Central memory CD4-positive, alpha-beta T cell (primary cell): Measurements from ENCODE around the gene NABP2.
"Not testable (repeated sequence)": the region's sequence is repeated elsewhere in the genome, so short reads cannot be mapped to it uniquely, and the experiment has no call there.

ENCODE experiments used
- DNase-seq: peaks from one replicate; pipeline ENCODE4 v3.0.0; 2022

The NABP2 gene

DNA sequence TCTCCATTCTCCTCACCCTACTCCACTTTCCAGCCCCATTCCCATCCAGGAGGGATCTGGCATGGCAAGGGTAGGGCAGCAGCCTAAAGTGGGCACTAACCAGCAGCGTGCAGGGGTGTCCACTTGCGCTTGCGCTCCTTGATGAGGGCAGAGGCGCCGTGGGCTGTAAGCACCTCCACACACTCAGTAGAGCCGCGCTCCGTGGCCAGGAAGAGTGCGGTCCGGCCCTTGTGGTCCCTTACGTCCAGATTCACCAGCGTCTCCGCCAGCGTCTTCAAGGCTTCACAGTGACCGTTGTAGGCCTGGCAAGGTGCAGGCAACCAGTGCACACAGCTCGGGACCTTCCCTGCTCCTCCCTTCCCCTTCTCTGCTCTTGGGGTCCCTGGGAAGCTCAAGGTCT is 23.8 kb downstream of the NABP2 start:
- DNase-seq: no peak

DNA sequence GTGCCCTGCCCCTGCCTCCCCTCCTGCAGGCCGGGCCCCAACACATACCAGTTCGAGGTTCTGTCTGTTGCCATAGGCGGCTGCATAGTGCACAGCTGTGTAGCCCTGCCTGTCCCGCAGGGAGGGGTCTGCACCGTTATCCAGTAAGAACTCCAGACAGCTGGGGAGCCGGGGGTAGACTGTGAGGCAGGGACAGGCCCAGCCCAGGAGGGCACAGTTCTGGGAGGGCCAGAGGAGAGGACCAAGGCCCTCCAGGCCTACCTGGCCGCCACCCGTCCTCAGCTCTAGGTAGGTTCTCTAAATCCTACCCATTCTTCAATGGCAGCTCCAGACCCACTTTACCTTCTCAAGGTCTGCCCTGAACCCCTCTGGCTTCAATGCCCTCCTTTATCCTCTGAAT is 24.6 kb downstream of the NABP2 start:
- DNase-seq: no peak

DNA sequence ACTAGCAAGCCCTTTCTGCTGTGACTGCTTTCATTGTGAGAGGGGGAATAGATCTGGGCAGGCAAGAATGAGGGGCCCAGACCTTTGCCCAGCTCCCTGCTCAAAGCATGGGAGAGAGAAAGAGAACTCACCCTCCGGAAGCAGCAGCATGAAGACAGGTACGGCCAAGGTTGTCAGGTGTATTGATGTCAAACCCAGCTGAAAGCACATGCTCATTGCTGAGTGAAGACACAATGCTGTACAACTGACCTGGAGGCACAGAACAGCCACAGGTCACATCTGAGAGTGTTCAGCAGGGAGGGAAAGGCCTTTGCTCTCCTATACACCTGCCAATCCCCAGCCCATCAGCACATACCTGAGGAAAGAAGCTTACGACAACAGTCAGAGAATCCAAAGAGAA is 28.5 kb downstream of the NABP2 start:
- DNase-seq: no peak

DNA sequence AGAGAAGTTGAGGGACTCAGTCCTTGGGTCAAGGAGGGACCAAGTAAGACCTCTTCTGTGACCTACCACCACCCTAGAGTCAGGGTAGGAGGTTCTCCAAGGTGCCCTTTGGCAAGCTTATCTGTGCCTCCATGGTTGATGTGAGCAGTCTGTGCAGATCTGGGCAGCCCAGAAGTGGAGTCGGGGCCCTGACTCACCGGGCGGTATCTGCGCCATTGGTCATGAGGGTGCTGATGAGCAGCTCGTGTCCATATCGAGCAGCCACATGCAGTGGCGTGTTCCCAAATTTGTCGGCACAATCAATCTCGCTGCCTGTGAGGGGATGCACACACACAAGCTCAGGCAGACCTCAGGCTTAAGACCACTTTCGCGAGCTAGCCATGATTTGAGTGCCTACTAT is 28.9 kb downstream of the NABP2 start:
- DNase-seq: no peak

DNA sequence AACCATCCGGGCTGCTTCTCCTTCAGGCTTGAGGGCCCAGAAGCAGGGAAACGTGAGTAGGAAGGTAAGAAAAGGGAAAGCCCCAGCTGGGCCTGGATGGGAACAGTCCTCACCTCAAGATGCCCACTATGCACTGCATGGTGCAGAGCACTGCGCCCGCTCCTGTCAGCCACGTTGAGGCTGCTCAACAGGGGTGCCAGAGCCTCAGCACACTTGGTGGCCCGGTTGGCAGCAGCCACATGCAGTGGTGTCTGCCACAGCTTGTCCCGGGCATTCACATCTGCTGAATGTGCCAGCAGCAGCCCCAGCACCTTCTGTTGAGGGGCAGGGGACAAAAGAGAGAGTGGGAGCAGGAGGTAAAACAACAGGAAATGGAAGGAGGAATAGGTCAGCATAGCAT is 31.5 kb downstream of the NABP2 start:
- DNase-seq: no peak

DNA sequence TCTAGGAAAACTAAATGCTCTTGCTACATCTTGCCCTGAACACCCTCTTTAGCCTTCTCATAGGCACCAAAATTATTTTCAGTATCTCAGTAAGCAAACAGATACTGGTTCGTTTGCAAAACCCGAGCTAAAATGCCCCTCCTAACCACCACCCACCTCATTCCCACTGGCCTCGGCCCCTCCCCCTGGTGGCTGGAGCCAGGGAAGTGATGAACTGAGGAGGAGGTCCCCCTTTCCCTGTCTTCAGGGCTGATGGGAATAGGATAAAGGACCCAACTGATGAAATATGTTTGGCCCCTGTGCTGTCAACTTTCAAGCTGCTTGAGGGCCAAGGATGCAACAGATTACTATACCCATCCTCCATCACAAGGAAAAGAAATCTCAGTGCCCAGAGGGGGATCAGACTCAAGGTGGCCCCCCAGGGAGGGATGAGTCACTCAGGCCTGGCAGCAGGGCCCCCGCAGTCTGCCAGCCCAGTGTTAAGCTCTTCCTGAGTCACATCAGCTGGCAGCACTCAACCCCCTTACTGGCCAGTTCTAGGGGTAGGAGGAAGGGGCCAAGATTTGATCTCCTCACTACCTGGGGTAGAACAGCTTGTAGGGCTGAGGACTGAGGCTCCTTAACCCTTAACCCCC is 32.3 kb downstream of the NABP2 start:
- DNase-seq: no peak

DNA sequence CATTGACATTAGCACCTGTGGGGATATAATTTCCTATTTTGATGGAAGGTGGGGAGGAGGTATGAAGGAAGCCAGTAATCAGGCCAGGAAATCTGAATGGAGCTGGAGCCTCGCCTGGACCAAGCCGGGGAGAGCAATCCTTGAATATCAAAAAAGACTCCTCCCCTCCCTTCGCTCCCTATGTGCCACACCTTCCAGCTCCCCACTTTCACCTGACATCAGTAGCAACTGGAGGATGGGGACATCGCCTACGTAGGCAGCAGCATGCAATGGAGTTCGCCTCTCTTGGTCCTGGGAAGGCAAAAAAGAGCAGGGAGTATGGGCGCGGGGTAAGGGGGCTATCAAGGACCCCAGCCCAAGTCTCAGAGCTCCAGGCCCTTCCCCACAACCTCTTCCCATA is 32.9 kb downstream of the NABP2 start:
- DNase-seq: no peak

DNA sequence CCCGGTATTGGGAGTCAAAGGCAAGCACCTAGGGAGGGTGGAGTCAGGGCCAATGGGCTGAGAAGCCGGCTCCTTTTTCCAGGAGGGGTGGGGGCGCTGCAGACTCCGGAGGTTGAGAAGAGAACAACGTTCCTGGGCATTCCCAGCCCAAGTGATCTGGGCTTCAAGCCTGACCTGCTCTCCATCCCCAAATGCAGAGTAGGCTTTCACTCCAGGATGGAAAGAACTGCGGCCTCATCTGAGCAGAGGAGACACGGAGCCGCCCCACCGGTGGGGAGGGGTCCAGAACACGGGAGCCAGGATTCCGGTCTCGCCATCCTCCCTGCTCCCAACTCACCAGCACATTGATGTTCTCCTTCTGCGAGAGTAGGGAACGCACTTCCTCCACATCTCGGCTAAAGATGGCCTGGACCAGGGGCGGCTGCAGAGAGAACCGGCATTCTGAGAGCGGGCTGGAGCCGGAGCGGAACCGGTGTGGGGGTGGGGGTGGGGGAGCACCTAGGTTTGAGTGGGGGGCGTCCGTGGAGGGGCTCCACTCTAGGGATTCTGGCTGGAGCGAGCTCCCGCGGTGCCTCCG is 33.4 kb downstream of the NABP2 start:
- DNase-seq: no peak

DNA sequence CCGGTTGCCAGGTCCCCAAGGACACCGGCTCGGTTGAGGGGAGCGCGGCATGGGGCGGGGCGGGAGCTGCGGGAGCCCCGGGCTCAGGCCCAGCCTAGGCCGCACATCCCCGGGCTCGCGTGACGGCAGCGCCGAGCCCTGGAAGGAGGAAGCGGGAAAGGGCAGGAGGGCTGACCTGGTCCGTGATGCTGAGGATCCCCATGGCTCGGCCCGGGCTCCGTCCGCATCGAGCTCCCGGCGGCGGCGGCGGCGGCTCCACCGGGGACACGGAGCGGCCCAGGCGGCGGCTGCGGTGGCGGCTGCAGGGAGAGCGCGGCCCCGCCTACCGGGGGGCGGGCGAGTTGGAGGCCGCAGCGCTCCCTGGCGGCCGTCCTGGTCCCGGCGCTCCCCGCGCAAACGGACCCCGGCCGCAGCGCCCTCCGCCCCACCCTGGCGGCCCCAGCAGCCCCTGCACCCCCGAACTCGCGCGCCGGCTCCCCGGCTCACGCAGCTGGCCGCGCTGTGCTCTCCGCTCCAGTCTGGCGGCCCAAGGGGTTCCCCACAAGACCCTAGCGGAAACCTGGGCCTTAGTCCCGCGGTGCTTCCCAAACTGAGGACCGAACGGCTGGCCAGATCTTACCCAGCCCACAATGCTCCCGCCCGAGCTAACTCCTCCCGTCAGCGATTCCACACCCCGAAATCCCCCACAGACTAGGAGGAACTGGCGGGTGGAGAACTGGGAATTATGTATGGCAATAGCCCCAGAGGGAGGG is 34.1 kb downstream of the NABP2 start, which contains the start of gene ANKRD52:
ANKRD52 (minus strand) TSS at position 317 of the 752 bp plus-strand sequence; CDS start at position 202, 115 bp downstream.
- DNase-seq: peak; percentile 80

DNA sequence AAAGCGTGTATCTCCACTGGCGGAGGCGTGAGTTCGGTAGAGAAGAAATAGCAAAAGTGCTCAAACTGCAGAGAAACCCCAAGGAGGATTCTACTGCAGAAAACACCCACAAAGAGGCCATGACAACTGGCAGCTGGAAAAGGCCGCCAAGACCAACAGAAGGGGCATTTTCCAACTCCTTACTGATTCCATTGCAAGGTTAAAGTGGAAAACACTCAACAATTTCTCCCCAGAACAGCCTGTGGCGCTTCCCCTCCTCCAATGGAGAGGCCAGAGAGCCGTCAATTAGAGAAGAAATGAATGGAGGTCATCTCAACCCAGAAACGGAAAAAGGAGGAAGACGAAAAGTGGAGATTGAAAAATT is 34.7 kb downstream of the NABP2 start:
- no peak for DNase-seq

DNA sequence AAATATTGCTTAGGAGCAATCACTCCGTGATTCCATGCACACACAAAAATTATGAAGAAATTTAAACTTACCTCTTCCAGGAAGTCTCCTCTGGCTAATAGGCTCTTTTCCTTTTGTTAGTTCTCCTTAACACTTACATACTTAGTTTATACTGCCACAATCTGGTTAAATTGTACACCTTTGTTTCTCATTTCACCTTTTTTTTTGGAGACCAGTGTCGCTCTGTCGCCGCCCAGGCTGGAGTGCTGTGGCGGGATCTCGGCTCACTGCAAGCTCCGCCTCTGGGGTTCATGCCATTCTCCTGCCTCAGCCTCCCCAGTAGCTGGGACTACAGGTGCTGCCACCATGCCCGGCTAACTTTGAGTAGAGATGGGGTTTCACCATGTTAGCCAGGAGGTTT is 36.2 kb downstream of the NABP2 start:
- no peak for DNase-seq

DNA sequence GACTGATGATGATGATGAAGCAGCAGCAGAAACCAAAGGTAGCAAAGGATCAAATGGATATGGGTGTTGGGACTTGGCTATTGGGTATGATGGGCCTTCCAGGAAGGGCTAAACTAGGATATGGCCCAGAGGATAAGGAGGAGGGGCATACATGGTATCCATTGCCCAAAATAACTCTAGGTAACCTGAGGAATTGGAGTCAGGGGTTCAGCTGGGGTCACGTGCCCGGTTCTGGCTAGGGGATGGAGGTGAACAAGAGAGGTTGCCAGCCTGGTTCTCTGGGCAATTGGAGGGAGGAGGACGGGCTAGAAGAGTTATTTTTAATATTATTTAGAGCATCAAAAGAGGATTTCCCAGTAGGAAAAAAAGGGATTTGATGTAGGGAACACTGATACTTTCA is 36.8 kb downstream of the NABP2 start:
- DNase-seq: no peak

DNA sequence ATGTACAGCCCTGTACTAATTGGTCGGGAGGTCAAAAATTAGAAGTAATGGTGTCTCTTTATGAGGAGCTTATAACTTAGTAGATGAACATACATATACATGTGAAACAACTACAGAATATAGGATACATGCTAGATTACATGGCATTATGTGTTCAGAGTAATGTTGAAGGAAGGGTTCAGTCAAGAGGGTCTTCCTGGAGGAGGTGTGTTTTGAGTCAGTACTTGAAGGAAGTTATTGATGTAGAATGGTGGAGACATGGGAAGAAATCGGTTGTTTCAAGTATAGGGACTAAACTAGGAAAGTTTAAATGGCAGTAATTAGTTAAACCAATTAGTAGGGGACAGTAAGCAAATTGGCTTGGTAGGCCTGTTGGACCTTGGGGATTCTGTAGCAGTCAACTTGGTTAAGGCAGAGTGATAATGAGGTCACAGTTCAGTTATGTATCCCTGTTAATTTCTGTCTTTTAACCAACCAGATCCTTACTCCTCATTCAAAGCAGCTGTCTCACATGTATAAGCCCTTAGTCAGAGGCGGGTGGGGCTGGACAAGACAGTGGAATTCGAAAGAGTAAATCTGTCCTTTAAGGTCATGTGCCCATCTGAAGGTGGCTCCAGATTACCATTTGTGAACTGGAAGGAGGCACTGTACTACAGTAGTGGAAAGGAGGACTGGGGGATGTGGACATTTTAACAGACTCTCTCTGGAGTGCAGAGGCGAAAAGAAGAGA is 37.5 kb downstream of the NABP2 start:
- no peak for DNase-seq

DNA sequence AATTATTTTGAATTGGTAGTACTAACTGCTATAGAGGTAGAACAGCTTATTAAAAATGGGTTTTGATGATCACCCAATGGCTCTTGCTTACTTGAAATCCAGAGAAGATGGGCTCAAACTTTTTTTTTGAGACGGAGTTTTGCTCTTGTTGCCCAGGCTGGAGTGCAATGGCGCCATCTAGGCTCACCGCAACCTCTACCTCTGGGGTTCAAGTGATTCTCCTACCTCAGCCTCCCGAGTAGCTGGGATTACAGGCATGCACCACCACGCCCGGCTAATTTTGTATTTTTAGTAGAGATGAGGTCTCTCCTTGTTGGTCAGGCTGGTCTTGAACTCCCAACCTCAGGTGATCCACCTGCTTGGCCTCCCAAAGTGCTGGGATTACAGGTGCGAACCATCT is 38.8 kb downstream of the NABP2 start:
- not testable (repeated sequence) for DNase-seq

DNA sequence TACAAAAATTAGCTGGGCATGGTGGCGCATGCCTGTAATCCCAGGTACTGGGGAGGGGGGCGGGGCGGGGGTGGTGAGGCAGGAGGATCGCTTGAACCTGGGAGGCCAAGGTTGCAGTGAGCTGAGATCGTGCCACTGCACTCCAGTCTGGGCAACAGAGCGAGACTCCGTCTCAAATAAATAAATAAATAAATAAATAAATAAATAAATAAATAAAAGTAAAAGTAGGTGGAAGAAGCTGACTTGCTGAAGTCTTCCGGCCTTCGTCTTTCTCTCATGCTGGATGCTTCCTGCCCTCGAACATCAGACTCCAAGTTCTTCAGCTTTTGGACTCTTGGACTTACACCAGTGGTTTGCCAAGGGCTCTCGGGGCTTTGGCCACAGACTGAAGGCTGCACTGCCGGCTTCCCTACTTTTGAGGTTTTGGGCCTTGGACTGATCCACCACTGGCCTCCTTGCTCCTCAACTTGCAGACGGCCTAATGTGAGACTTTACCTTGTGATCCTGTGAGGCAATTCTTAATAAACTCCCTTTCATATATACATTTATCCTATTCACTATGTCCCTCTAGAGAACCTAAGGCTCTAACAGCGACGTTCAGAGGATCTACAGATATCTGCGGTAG is 42.0 kb downstream of the NABP2 start:
- not testable (repeated sequence) for DNase-seq

DNA sequence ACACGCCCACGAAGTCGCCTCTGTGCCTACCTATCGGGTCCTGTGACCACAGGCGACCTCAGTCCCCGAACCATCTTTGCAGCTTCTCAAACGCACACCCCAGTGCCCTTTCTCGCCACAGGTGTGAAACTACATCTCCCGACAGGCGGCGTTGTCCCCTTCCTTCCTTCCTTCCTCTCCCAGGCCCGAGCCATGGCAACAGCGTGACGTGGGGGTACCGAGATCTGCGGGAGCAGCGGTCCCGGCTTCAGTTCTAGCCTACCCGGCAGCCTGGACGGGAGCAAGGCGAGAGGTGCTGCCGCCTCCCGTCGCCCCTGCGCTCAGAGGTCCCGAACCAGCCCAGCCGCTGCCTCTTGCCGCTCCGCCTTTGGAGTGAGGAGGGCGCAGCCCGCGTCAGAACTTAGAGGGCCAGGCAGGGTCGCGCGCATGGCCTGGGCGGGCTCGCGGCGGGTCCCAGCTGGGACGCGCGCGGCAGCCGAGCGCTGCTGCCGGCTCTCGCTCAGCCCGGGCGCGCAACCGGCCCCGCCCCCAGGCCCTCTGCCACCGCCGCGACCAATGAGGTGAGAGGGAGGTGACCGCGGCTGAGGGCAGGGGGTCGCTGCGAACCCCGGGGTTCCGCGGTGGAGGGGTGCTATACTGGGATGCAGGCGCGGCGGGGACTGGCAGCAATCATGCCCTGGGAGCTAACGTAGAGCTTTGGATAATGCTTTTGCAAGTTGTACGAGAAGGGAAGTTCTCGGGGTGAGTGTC is 42.7 kb downstream of the NABP2 start, which contains the start of gene COQ10A:
COQ10A (plus strand) TSS at position 250 of the 750 bp plus-strand sequence; CDS start at position 427, 177 bp downstream.
- DNase-seq: peak; percentile 89

DNA sequence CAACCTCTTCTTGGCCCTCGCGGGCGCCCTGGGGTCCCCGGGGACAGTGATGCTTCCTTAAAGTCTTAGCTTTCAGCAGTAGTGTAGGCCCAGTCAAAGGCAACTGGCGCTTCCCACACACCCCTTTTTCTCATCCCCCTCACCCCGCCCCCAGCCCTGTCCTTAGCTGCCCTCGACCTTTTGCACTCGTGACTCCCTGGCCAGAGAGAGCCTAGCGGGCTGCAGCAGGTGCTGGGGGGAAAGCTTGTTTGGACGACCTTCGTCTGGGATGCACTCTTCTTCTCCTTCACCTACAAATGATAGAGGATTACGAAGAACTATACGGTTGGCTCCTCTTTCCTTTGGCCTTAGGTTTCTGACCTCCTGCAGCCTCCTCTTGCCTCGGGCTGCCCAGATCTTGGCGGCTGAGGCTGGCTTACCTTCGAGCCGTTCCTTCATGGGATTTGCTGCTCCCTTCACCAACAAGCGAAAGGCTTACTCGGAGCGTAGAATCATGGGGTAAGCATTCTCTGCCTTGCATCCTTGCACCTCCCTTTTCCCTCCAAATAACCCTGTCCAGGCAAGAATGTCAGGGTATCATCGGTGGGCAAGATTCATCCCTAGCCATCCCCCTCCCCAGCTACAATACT is 43.4 kb downstream of the NABP2 start:
- no peak for DNase-seq

DNA sequence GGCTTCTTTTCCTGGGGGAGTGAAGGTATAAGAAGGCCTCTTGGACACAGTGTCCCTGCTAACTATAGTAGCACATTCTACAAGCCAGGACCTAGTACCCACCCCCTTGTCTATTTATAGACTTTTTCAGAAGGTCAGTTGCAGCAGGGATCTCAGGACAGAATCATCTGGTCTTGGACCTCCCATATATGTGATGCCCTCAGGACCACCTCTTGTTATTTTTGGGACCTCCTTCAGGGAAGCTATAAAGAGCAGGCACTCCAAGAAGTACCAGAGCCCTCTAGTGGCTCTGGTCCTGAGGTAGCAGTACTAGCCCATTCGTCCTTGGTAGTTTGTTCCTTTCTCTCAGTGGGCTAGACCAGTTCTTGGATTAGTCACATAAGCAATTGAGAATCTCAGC is 46.9 kb downstream of the NABP2 start:
- DNase-seq: no peak

DNA sequence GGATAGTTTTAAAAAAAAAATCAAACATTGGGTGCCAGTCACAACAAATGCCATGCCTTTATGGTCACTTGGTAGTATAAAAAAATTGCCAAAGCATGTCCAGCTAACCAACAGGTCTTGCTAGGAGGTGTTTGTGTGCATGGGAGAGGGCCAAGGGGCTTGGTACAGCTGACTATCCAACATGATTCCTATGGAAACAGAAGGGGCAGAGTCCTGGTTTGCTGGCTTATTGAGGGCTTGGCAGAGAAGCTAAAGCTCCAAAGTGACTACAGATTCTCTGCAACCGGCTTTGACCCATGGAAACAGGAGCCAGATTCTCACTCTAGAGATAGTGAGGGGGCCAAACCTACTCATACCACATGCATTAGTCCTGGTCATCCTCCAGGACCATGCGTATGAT is 48.3 kb downstream of the NABP2 start:
- DNase-seq: not testable (repeated sequence)

DNA sequence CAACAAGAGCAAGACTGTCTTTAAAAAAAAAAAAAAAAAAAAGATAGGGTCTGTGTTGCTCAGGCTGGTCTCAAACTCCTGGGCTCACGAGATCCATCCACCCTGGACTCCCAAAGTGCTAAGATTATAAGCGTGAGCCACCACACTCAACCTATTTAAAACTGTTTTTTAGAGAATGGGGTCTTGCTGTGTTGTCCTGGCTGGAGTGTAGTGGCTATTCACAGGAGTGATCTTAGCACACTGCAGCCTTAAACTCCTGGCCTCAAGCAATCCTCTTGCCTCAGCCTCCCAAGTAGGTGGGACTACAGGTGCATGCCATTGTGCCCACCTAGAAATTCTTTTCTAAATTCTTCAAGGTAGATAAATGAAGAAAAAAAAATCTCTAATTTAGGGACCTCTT is 50.2 kb downstream of the NABP2 start:
- no peak for DNase-seq

DNA sequence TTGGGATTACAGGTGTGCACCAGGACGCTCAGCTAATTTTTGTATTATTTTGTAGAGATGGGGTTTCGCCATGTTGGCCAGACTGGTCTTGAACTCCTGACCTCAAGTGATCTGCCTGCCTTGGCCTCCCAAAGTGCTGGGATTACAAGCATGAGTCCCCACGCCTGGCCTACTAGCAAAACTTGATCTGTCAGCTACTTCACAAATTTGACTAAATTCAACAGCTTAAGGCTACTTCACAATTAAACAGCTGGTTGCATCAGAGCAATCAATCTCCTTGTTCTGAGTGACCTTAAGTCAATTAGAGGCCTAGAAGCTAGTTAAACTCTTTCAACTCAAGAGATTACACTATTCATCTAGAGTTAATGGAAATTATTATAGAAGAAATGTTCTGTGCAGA is 54.8 kb downstream of the NABP2 start:
- no peak for DNase-seq
